CD4-positive, alpha-beta T cell (primary cell): ENCODE measurements around the gene POT1. TPM values are rescaled to one million over a fixed set of nuclear protein-coding genes. Genes with fewer than 3 reads are reported as not detected.

Experiments used
- ATAC-seq: fragments of 200-7000 bp; cut with Tn5 transposase; one replicate; pipeline ENCODE4 v1.10.0; 2022; ENCODE audit warnings: mild to moderate bottlenecking; ENCODE audit not compliant: poor library complexity
- CTCF ChIA-PET: fragments of 350-600 bp; sonication (Branson Sonifier 250); formaldehyde crosslinking; loops from one replicate; lab custom pipeline; 2021; ENCODE audit warnings: antibody characterized with exemption, inconsistent platforms; lab: Charles Lee
- POLR2A ChIA-PET: fragments of 350-600 bp; sonication (Branson Sonifier 250); formaldehyde crosslinking; loops from one replicate; lab custom pipeline; 2021; ENCODE audit warnings: antibody characterized with exemption, inconsistent platforms; lab: Charles Lee
- DNase-seq, 14 experiments: peaks; one replicate each; pipeline ENCODE4 v3.0.0-alpha.2; 2013 to 2020; ENCODE audit warnings: mixed read lengths in 2 of 14
- H3K27ac ChIP-seq, 2 donors: one replicate each; pipeline versions ENCODE4 v1.5.1 to v1.7.0; 2013; ENCODE audit warnings: low read length in 2 of 2, low read depth in 1 of 2, mild to moderate bottlenecking in 1 of 2
- H3K27me3 ChIP-seq, 2 experiments: 1 replicate in 1 of 2; 2 replicates in 1 of 2; pipeline versions ENCODE4 v1.6.1 to v1.7.0; 2013; ENCODE audit warnings: low read length in 2 of 2, control low read depth in 1 of 2, mild to moderate bottlenecking in 1 of 2, moderate library complexity in 1 of 2; ENCODE audit not compliant: insufficient read depth in 2 of 2, control insufficient read depth in 1 of 2
- H3K36me3 ChIP-seq: one replicate; pipeline ENCODE4 v1.6.1; 2013; ENCODE audit warnings: low read length, control low read depth; ENCODE audit not compliant: insufficient read depth
- H3K4me1 ChIP-seq: one replicate; pipeline ENCODE4 v1.6.1; 2013; ENCODE audit warnings: low read length, control low read depth; ENCODE audit not compliant: insufficient read depth
- H3K4me3 ChIP-seq: one replicate; pipeline ENCODE4 v1.5.1; 2013; ENCODE audit warnings: mild to moderate bottlenecking, low read length, moderate library complexity
- H3K9me3 ChIP-seq, 2 experiments: 1 replicate in 1 of 2; 2 replicates in 1 of 2; pipeline versions ENCODE4 v1.6.1 to v1.7.0; 2013; ENCODE audit warnings: low read length in 2 of 2, mild to moderate bottlenecking in 2 of 2, control low read depth in 1 of 2, moderate library complexity in 1 of 2; ENCODE audit not compliant: control insufficient read depth in 1 of 2, insufficient read depth in 1 of 2
- H3K27ac Mint-ChIP-seq: one replicate; pipeline ENCODE4 v1.8.0; 2020; ENCODE audit warnings: mixed read lengths
- H3K27me3 Mint-ChIP-seq: one replicate; pipeline ENCODE4 v1.8.0; 2021; ENCODE audit warnings: mixed read lengths
- H3K36me3 Mint-ChIP-seq: one replicate; pipeline ENCODE4 v1.8.0; 2021; ENCODE audit warnings: low read depth, mixed read lengths
- H3K4me1 Mint-ChIP-seq: one replicate; pipeline ENCODE4 v1.8.0; 2021; ENCODE audit warnings: low read depth, mixed read lengths
- H3K4me3 Mint-ChIP-seq: one replicate; pipeline ENCODE4 v1.8.0; 2020; ENCODE audit warnings: mild to moderate bottlenecking, mixed read lengths
- H3K9me3 Mint-ChIP-seq: one replicate; pipeline ENCODE4 v1.8.0; 2020; ENCODE audit warnings: mixed read lengths
- intact Hi-C, 2 experiments: fragments of 100-400 bp; cut with DNase I in 1 of 2; cut with micrococcal nuclease in 1 of 2; formaldehyde crosslinking; loops; one replicate each; pipeline versions ENCODE4 v1.15.1 to v1.9.0; 2023 to 2025; cut with DNase I, micrococcal nuclease
- total RNA-seq, 174 experiments: library from RNA in 2 of 174; stranded (reverse) in 2 of 174; gene quantifications; one replicate each; pipeline ENCODE4 v1.2.3 and lab custom pipeline; 2021 to 2026
- TF ChIP-seq, protein P1 (sequence below): fragments of 200-600 bp; IDR thresholded peaks from one replicate; pipeline ENCODE4 v1.8.0; 2022; ENCODE audit warnings: antibody characterized with exemption, mild to moderate bottlenecking

Gene POT1
- total RNA-seq, 2 experiments from 2014 or later: 8.0 to 8.3 TPM

DNA sequence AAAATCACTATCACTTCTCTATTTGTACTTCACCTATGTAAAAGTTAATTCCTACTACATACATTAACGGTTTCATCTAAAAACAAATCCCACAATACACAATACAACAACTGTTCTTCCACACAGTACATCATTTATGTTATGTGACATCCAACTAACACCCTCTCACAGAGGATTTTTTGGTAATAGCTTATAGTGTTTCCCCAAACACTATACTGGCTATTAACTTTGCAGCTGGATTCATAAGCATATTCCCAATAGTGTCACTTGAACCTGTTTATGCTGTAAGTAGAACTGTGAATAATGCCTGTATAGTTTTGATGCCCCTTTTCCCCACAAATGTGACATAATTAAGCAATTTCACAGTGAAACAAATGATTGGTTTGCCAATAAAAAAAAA is 49.9 kb downstream of the POT1 start:
- Mint-ChIP-seq H3K4me1 (no peaks in the 10 kb centered on the region), H3K9me3 (no peaks in the 10 kb centered on the region), H3K27ac (no peak overlapping the region), H3K36me3 (peaks cover 21% of the 10 kb centered on the region), H3K4me3 (no peak overlapping the region), H3K27me3 (no peaks in the 10 kb centered on the region)
- no peaks in the 10 kb centered on the region for H3K4me1 ChIP-seq
- ChIA-PET CTCF (no interaction called here), POLR2A (no interaction called here)
- no peaks in the 10 kb centered on the region for H3K9me3 ChIP-seq
- H3K27ac ChIP-seq: no peak overlapping the region
- H3K27me3 ChIP-seq: no peaks in the 10 kb centered on the region
- intact Hi-C loops: no loop called here
- DNase-seq (no peak), ATAC-seq (no peak)
- H3K4me3 ChIP-seq: no peak overlapping the region
- no peaks in the 10 kb centered on the region for H3K36me3 ChIP-seq
- TF ChIP-seq, protein P1, sequence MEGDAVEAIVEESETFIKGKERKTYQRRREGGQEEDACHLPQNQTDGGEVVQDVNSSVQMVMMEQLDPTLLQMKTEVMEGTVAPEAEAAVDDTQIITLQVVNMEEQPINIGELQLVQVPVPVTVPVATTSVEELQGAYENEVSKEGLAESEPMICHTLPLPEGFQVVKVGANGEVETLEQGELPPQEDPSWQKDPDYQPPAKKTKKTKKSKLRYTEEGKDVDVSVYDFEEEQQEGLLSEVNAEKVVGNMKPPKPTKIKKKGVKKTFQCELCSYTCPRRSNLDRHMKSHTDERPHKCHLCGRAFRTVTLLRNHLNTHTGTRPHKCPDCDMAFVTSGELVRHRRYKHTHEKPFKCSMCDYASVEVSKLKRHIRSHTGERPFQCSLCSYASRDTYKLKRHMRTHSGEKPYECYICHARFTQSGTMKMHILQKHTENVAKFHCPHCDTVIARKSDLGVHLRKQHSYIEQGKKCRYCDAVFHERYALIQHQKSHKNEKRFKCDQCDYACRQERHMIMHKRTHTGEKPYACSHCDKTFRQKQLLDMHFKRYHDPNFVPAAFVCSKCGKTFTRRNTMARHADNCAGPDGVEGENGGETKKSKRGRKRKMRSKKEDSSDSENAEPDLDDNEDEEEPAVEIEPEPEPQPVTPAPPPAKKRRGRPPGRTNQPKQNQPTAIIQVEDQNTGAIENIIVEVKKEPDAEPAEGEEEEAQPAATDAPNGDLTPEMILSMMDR: no peak

DNA sequence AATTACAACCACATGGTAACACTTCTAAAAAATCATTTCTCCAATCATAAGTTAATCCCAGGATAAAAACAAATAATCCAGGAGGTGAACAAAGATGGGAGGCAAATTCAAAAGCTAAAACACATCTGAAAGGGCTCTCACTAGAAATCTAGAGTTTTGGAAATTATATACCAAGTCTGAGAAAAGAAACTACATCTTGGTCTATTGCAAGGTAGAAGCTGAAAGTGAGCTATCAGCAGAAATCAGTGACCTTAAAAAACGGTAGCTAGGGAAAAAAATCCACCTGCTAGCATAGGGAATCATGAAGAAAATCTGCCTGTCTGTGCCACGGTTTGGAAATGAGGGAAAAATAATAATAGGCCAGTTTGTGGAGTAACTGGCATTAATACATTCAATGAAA is 50.5 kb downstream of the POT1 start:
- no peaks in the 10 kb centered on the region for H3K36me3 ChIP-seq
- intact Hi-C loops: no loop called here
- H3K4me3 ChIP-seq: no peak overlapping the region
- ATAC-seq (no peak), DNase-seq (no peak)
- no peak overlapping the region for H3K27ac ChIP-seq
- H3K27me3 ChIP-seq: no peaks in the 10 kb centered on the region
- no peaks in the 10 kb centered on the region for H3K4me1 ChIP-seq
- H3K36me3 Mint-ChIP-seq: peaks cover 21% of the 10 kb centered on the region
- ChIA-PET POLR2A (no interaction called here), CTCF (no interaction called here)
- H3K9me3 Mint-ChIP-seq: no peaks in the 10 kb centered on the region
- TF ChIP-seq, protein P1: no peak
- no peak overlapping the region for H3K27ac Mint-ChIP-seq
- H3K4me1 Mint-ChIP-seq: no peaks in the 10 kb centered on the region
- no peaks in the 10 kb centered on the region for H3K9me3 ChIP-seq
- H3K4me3 Mint-ChIP-seq: no peak overlapping the region
- no peaks in the 10 kb centered on the region for H3K27me3 Mint-ChIP-seq

DNA sequence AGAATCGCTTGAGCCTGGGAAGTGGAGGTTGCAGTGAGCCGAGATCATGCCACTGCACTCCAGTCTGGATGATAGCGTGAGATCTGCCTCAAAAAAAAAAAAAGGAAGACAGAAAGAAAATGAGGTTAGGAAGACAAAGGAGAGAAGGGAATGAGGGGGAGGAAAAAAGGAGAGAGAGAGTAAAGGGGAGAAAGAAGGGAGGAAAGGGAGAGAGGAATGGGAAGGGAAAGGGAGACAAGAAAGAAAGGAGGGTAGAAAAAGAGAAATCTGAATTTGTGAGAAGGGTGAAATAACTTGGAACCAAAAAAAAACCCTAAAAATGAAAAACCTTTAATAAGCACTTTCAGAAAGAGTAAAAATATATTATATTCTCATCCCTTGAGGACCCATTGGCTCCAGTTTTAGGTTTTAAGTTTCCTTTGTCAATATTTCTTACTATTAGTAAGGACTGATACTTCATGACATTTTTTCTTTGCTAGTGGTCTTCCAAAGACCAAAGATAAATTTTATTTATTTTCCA is 54.9 kb downstream of the POT1 start:
- no peak overlapping the region for H3K4me3 Mint-ChIP-seq

More for the DNA sequence above, 54.9 kb downstream of the POT1 start:
- POLR2A ChIA-PET: no interaction called here
- H3K9me3 Mint-ChIP-seq: no peaks in the 10 kb centered on the region
- Histone ChIP-seq H3K27me3 (no peaks in the 10 kb centered on the region), H3K36me3 (no peaks in the 10 kb centered on the region), H3K27ac (no peak overlapping the region), H3K9me3 (no peaks in the 10 kb centered on the region), H3K4me1 (no peaks in the 10 kb centered on the region), H3K4me3 (no peak overlapping the region)
- no peaks in the 10 kb centered on the region for H3K27me3 Mint-ChIP-seq
- ATAC-seq (no peak), DNase-seq (no peak)
- peaks cover 29% of the 10 kb centered on the region for H3K36me3 Mint-ChIP-seq
- H3K27ac Mint-ChIP-seq: no peak overlapping the region
- CTCF ChIA-PET: no interaction called here
- intact Hi-C loops: no loop called here
- TF ChIP-seq, protein P1: no peak
- no peaks in the 10 kb centered on the region for H3K4me1 Mint-ChIP-seq
